RWPE1 (cell line): ENCODE data around the gene TNFRSF17.
A peak's percentile ranks its signal among the peaks of the same experiment; 100 is the strongest.

Experiments
- CTCF ChIA-PET: fragments of 350-600 bp; sonication (Branson Sonifier 250); formaldehyde crosslinking; extraction: SDS; loops from one replicate; lab custom pipeline; 2021; lab: Yijun Ruan, JAX
- POLR2A ChIA-PET: fragments of 400-600 bp; formaldehyde crosslinking; extraction: SDS; loops from one replicate; lab custom pipeline; 2020; ENCODE audit warnings: antibody characterized with exemption; ENCODE audit not compliant: low non-redundant PET; lab: Yijun Ruan, JAX
- DNase-seq: peaks from one replicate; pipeline ENCODE4 v3.0.0; 2012; ENCODE audit warnings: low spot score
- H3K27ac ChIP-seq: fragments of 450-650 bp; 2 replicates; pipeline ENCODE4 v1.5.1; 2017
- CTCF ChIP-seq: fragments of 450-650 bp; conservative IDR thresholded peaks from 2 replicates; pipeline ENCODE4 v1.5.1; 2017; ENCODE audit warnings: low read depth, mild to moderate bottlenecking

TNFRSF17 gene

DNA sequence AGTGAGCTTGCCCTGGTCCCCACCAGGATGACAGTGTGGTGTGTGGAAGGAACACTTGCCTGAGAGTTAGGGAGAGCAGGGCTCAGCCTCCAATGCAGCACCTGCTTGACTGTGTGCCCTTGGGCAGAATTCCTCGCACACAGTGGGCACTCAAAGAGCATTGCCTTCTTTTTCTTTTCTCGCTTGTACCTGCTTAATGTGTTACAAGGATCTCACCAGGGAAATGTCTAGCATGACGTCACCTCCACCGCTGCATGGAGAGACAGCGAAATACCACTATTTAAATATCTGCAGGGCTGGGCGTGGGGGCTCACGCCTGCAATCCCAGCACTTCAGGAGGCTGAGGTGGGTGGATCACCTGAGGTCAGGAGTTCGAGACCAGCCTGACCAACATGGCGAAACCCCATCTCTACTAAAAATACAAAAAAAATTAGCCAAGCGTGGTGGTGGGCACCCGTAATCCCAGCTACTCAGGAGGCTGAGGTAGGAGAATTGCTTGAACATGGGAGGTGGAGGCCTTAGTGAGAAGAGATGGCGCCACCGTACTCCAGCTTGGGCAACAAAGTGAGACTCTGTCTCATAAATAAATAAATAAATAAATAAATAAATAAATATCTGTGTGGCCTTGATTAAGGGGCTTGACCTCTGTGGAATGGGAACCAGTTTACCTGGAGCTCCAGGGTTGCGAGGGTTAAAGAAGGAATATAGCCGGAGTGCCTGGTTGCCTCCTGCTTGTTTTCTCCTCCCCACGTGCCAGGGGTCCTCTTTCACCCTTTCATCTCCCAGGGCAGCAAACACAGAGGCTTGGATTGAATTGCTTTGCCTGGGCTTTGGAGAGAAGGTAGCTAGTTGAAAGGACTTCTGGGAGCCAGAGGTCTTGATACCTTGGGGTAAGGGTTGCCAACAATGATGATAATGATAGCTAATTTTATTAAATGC is 27.8 kb downstream of the TNFRSF17 start:
- CTCF ChIA-PET = interaction anchor here (0.5 to 2.1 kb wide), 2 partner anchors 21 to 75 kb away, joined by 3 to 4 read pairs; no protein-coding TSS in a partner anchor
- no peak for TF ChIP-seq CTCF
- H3K27ac ChIP-seq = no peak overlapping the region
- DNase-seq = no peak
- POLR2A ChIA-PET = no interaction called here

- no peak overlapping the region for H3K27ac ChIP-seq
- ChIA-PET CTCF (interaction anchor here (2.1 kb wide), 1 partner anchor 73 kb away, joined by 4 read pairs; no protein-coding TSS in a partner anchor), POLR2A (no interaction called here)
- no peak for TF ChIP-seq CTCF
- no peak for DNase-seq
Observed at GRCh38 chr16:11994143-11995119, 29.4 kb downstream of the TNFRSF17 start.

DNA sequence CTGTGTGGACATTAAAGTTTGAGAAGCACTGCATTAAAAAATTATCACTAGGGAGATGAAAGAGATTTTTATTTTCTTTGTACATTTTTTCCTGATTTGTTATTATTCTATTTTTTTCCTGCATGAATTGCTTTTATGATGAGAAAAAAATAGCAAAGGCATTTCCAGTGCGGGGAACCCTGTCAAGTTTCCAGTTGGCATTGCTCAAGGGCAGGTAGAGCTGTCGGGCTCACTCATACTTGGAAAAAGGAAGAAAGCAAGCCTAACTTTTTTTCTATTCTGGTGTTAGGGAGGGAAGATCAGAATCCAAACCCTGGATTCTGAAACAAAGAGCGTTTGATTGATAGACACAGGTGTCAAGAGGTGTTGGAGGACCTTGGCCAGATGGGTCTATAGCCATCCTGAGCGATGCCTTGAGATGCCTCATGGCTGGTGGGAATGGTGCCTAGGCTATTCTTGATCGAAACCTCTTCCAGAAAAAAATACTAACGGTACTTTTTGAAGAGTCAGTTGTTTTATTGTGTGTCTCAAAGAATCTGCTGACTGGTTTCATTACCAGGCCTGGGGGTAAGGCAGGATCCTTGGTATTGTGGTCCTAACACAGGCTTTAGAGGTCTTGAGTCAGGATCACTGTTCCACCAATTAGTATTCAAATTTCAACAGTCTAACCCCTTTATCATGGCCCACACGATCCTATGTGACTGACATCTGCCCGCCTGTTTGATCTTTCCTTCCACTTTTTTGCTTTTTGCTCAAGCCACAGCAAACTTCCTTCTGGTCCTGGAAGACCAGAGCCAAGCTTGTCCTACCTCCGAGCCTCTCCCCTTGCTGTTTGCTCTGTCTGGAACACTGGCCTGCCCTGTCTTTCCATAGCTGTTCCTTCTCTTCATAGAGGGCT is 31.7 kb downstream of the TNFRSF17 start:
- no peak for TF ChIP-seq CTCF
- ChIA-PET POLR2A (interaction anchor here (0.6 kb wide), 1 partner anchor 25 kb away, joined by 3 read pairs; no protein-coding TSS in a partner anchor), CTCF (interaction anchor here (0.5 to 1.2 kb wide), 2 partner anchors 7 to 27 kb away, joined by 3 to 4 read pairs; no protein-coding TSS in a partner anchor)
- no peak overlapping the region for H3K27ac ChIP-seq
- DNase-seq = no peak

DNA sequence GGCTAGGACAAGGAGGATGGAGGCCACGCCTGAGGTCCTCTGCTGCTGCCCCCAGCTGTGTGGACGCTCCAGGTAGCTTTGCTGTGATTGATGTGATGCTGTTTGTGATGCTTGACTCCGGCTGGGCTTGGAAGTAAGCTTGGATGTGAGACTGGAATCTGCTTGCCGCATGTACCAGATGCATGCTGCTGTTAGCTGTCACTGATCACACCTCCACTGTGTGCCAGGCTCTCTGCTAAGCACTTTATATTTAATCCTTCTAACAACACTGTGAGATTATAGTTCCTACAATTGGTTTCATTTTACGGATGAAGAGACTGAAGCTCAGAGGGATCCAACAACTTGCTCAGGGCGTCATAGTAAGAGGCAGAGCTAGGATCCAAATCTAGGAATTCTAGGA is 35.0 kb downstream of the TNFRSF17 start:
- POLR2A ChIA-PET = no interaction called here
- TF ChIP-seq CTCF = no peak
- no peak for DNase-seq
- CTCF ChIA-PET = interaction anchor here (0.5 to 0.7 kb wide), 2 partner anchors 9 to 225 kb away, joined by 3 to 4 read pairs; no protein-coding TSS in a partner anchor
- no peak overlapping the region for H3K27ac ChIP-seq

DNA sequence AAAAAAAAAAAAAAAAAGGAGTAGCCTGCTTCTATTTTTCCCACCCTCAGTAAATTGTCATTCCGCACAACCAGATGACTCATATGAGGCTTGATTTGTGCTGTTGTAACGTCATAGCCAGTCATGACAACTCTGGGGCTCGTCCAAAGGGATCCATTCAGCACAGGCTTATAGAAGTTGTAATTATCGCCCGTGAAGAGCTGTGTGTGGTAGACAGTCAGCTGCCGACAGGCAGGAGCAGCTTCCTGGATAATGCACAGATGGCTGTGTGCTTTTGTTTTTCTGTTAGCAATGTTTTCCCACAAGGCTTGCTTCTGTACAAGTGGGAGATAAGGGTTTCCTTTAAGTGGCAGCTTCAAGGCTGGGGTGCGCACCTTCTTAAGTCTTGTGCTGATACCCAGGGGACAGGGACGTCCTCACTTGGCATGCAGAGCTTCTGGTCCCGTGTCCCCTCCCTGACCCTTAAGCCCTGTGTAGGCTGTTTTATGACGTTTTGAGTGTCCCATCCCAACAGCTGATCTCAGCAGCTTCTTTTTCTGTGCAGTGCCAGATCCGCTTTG is 37.5 kb downstream of the TNFRSF17 start:
- H3K27ac ChIP-seq = no peak overlapping the region
- TF ChIP-seq CTCF = no peak
- peak; percentile 15 for DNase-seq
- CTCF ChIA-PET = interaction anchor here (0.7 kb wide), 1 partner anchor 123 kb away, joined by 3 read pairs; no protein-coding TSS in a partner anchor
- POLR2A ChIA-PET = no interaction called here
